H1 (cell line): ENCODE measurements around the gene EMP2. TPM values are rescaled to one million over a fixed set of nuclear protein-coding genes. Genes with fewer than 3 reads are reported as not detected.

Experiments
- CTCF ChIP-seq, 3 experiments: IDR thresholded peaks; 1 replicate in 2 of 3; 2 replicates in 1 of 3; pipeline versions ENCODE4 v1.5.1 to v1.6.1; 2011; ENCODE audit warnings: low read length in 3 of 3, mild to moderate bottlenecking in 3 of 3, inconsistent platforms in 2 of 3, low read depth in 1 of 3, moderate library complexity in 1 of 3; ENCODE audit not compliant: insufficient read depth in 1 of 3; ENCODE audit errors: control extremely low read depth in 1 of 3
- EZH2 ChIP-seq: fragments of 200-600 bp; sonication (generic); IDR thresholded peaks from 2 replicates; pipeline ENCODE4 v1.7.1; 2012; ENCODE audit warnings: low read depth, mild to moderate bottlenecking, moderate library complexity, low read length, inconsistent platforms; ENCODE audit not compliant: severe bottlenecking
- polyA plus RNA-seq, 7 experiments: library from polyadenylated mRNA; depleted of rRNA in 3 of 7; stranded (reverse) in 5 of 7; unstranded in 2 of 7; fragments of >200 nt in 5 of 7; fragments of 200-250 nt in 2 of 7; gene quantifications; 1 replicate in 5 of 7; 2 replicates in 1 of 7; 4 replicates in 1 of 7; pipeline versions ENCODE4 v1.2.1 to v1.2.3, GENCODE V29; 2011 to 2013; ENCODE audit warnings: missing spikeins in 2 of 7, mixed read lengths in 2 of 7
- total RNA-seq: library from RNA; stranded (reverse); fragmentation: NEBNext Ultra II Directional; extraction: Animal tissue kit (Norgen Biotek cat#: 25700); gene quantifications from 2 replicates; pipeline ENCODE4 v1.2.1, GENCODE V29; 2021

EMP2 gene
- total and polyA plus RNA-seq, 2 of the 8 experiments (the other 6 are each of a cell fraction or from before 2014, with no cell fraction given), result 22.6 to 23.3 TPM

GRCh38 chr16:10629592-10629963, 49.2 kb upstream of the EMP2 start (continued):
- TF ChIP-seq CTCF (IDR thresholded peaks at IDR 0.05; ENCODE audit: control extremely low read depth in 1 of 3, insufficient read depth in 1 of 3, low read depth in 1 of 3, low read length in 3 of 3) (peak; percentile 47 to 71 (median 67)), EZH2 (no peak)
- TF ChIP-seq, all 59 proteins: peak for 4
